ENCODE results near the gene TESPA1.

The TESPA1 gene

GRCh38 chr12:55002355-55002754 is 17.8 kb upstream of the TESPA1 start:
- TF ChIP-seq CTCF (IDR thresholded peaks at IDR 0.05; ENCODE audit: extremely low read depth, missing control alignments): no peak
- no peak for DNase-seq (ENCODE audit: low spot score)

GRCh38 chr12:55001198-55001868 is 16.8 kb upstream of the TESPA1 start:
- no peak for DNase-seq (ENCODE audit: low spot score)
- no peak for TF ChIP-seq CTCF (IDR thresholded peaks at IDR 0.05; ENCODE audit: extremely low read depth, missing control alignments)

GRCh38 chr12:54998958-54999510 is 14.5 kb upstream of the TESPA1 start:
- TF ChIP-seq CTCF (IDR thresholded peaks at IDR 0.05; ENCODE audit: extremely low read depth, missing control alignments): no peak
- no peak for DNase-seq (ENCODE audit: low spot score)

GRCh38 chr12:54997929-54998522 is 13.5 kb upstream of the TESPA1 start:
- no peak for DNase-seq (ENCODE audit: low spot score)
- no peak for TF ChIP-seq CTCF (IDR thresholded peaks at IDR 0.05; ENCODE audit: extremely low read depth, missing control alignments)

- DNase-seq (ENCODE audit: low spot score): no peak
- TF ChIP-seq CTCF (IDR thresholded peaks at IDR 0.05; ENCODE audit: extremely low read depth, missing control alignments): no peak
These were observed 11.6 kb upstream of the TESPA1 start for GRCh38 chr12:54996205-54996604.

- DNase-seq (ENCODE audit: low spot score): peak; percentile 64
- TF ChIP-seq CTCF (IDR thresholded peaks at IDR 0.05; ENCODE audit: extremely low read depth, missing control alignments): peak; percentile 69
These were observed 8.7 kb upstream of the TESPA1 start for GRCh38 chr12:54993181-54993835.

- no peak for TF ChIP-seq CTCF (IDR thresholded peaks at IDR 0.05; ENCODE audit: extremely low read depth, missing control alignments)
- DNase-seq (ENCODE audit: low spot score): peak; percentile 12
These were observed 7.4 kb upstream of the TESPA1 start for GRCh38 chr12:54991991-54992375.
